Ishikawa (cell line): ENCODE data around the gene TAOK3.

Source experiments
- CREB1 ChIP-seq: IDR thresholded peaks from 2 replicates; pipeline ENCODE4 v1.6.1; 2012; ENCODE audit warnings: low read depth
- EP300 ChIP-seq: IDR thresholded peaks from 2 replicates; pipeline ENCODE4 v1.6.1; 2012; ENCODE audit warnings: borderline replicate concordance
- FOXM1 ChIP-seq: IDR thresholded peaks from 2 replicates; pipeline ENCODE4 v1.6.1; 2012; ENCODE audit warnings: low read depth, borderline replicate concordance
- RAD21 ChIP-seq: IDR thresholded peaks from 2 replicates; pipeline ENCODE4 v1.6.1; 2012; ENCODE audit warnings: low read depth
- REST ChIP-seq: IDR thresholded peaks from 2 replicates; pipeline ENCODE4 v1.6.1; 2012; ENCODE audit warnings: low read depth, mild to moderate bottlenecking
- TAF1 ChIP-seq: IDR thresholded peaks from 2 replicates; pipeline ENCODE4 v1.6.1; 2012; ENCODE audit warnings: low read depth, mild to moderate bottlenecking
- TCF12 ChIP-seq: IDR thresholded peaks from 2 replicates; pipeline ENCODE4 v1.6.1; 2012; ENCODE audit warnings: low read depth
- USF1 ChIP-seq: IDR thresholded peaks from 2 replicates; pipeline ENCODE4 v1.6.1; 2012
- YY1 ChIP-seq: IDR thresholded peaks from 2 replicates; pipeline ENCODE4 v1.6.1; 2012; ENCODE audit warnings: low read depth
- ZBTB7A ChIP-seq: IDR thresholded peaks from 2 replicates; pipeline ENCODE4 v1.6.1; 2012; ENCODE audit warnings: low read depth

- no peak for TF ChIP-seq RAD21
- TF ChIP-seq ZBTB7A = no peak
- TF ChIP-seq FOXM1 = no peak
- TF ChIP-seq USF1 = no peak
- TF ChIP-seq CREB1 = no peak
- no peak for TF ChIP-seq EP300
- no peak for TF ChIP-seq TAF1
- TF ChIP-seq REST = no peak
- TF ChIP-seq TCF12 = no peak
- TF ChIP-seq YY1 = no peak
Observed at GRCh38 chr12:118238888-118239287, 133.8 kb downstream of the TAOK3 start.
